ENCODE results near the gene DYNC2I2. TPM values are rescaled to one million over a fixed set of nuclear protein-coding genes. Genes with fewer than 3 reads are reported as not detected.
A peak's percentile ranks its signal among the peaks of the same experiment; 100 is the strongest.

The DYNC2I2 gene
- total RNA-seq, 1 donor from 2014 or later = 45.9 TPM

DNA sequence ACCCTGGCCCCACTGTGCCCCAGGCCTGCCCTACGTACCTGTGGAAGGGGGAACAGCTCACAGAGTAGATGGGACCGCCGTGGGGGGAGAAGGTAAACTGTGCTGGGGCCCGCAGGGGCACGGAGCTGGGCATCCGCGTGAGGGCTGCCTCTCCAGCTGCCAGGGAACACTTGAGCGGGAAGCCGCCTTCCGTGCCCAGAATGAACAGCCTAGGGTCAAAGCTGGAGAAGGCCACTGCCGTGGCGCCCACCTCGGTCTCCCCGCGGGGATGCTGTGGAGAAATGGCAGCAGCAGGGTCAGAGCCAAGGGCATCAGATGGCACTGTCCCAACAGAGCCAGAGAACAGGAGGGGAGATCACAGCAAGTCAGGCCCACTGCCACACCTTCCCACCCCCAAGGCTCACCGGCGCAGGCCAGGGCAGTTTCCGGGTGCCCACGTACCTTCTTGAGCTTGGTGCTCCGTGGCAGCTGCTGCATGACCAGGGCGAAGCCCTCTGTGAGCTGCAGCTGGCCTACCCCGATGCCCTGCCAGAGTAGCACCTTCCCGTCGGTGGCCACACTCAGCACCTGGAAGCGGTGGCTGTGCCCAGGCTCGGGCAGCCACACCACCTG, 21.9 kb downstream of the DYNC2I2 start:
- peaks cover 25% of the 10 kb centered on the region for H3K36me3 Mint-ChIP-seq
- no peak overlapping the region for H3K4me2 ChIP-seq
- H3K79me2 ChIP-seq (ENCODE audit: low read depth) = no peaks in the 10 kb centered on the region
- H3K36me3 ChIP-seq = no peaks in the 10 kb centered on the region
- peaks cover 35% of the 10 kb centered on the region for H4K20me1 ChIP-seq (ENCODE audit: low read depth)
- peaks cover 9% of the 10 kb centered on the region for H3K27me3 Mint-ChIP-seq (ENCODE audit: insufficient read depth, low read depth)
- no peak for TF ChIP-seq CTCF (IDR thresholded peaks at IDR 0.05)
- H3K4me1 ChIP-seq = no peaks in the 10 kb centered on the region
- DNase-seq (ENCODE audit: low spot score) = no peak
- no peaks in the 10 kb centered on the region for H3K9me3 Mint-ChIP-seq
- no peak overlapping the region for H3K27ac Mint-ChIP-seq
- no peak overlapping the region for H3K4me3 ChIP-seq
- no peak overlapping the region for H3K27ac ChIP-seq
- no peaks in the 10 kb centered on the region for H3K4me1 Mint-ChIP-seq
- no peaks in the 10 kb centered on the region for H3F3A ChIP-seq (ENCODE audit: low read depth)
- H3K27me3 ChIP-seq = no peaks in the 10 kb centered on the region
- H2AFZ ChIP-seq (replicated peaks) = no peak overlapping the region
- H3K4me3 Mint-ChIP-seq = no peak overlapping the region
- H3K9me3 ChIP-seq (ENCODE audit: low read depth) = no peaks in the 10 kb centered on the region
- H3K9ac ChIP-seq = no peak overlapping the region

- Histone ChIP-seq H3K9me3 (ENCODE audit: low read depth) (no peaks in the 10 kb centered on the region), H3F3A (ENCODE audit: low read depth) (no peaks in the 10 kb centered on the region), H2AFZ (replicated peaks) (no peak overlapping the region), H3K9ac (no peak overlapping the region), H3K4me2 (no peak overlapping the region), H3K27ac (no peak overlapping the region), H3K79me2 (ENCODE audit: low read depth) (no peaks in the 10 kb centered on the region), H3K4me1 (no peaks in the 10 kb centered on the region), H3K36me3 (no peaks in the 10 kb centered on the region), H3K27me3 (no peaks in the 10 kb centered on the region), H3K4me3 (no peak overlapping the region), H4K20me1 (ENCODE audit: low read depth) (peaks cover 38% of the 10 kb centered on the region)
- DNase-seq (ENCODE audit: low spot score) = no peak
- Mint-ChIP-seq H3K9me3 (no peaks in the 10 kb centered on the region), H3K27ac (peak overlapping the region; percentile 28), H3K4me1 (no peaks in the 10 kb centered on the region), H3K36me3 (peaks cover 22% of the 10 kb centered on the region), H3K27me3 (ENCODE audit: insufficient read depth, low read depth) (peaks cover 9% of the 10 kb centered on the region), H3K4me3 (no peak overlapping the region)
- TF ChIP-seq EZH2 (IDR thresholded peaks at IDR 0.05) (no peak), CTCF (IDR thresholded peaks at IDR 0.05) (no peak), EZH2phosphoT487 (IDR thresholded peaks at IDR 0.05) (no peak)
Observed at GRCh38 chr9:128634111-128634510, 22.5 kb downstream of the DYNC2I2 start.

GRCh38 chr9:128633601-128634000, 23.0 kb downstream of the DYNC2I2 start:
- Histone ChIP-seq H3K9ac (no peak overlapping the region), H3K4me1 (no peaks in the 10 kb centered on the region), H2AFZ (replicated peaks) (no peak overlapping the region), H4K20me1 (ENCODE audit: low read depth) (peaks cover 38% of the 10 kb centered on the region), H3F3A (ENCODE audit: low read depth) (no peaks in the 10 kb centered on the region), H3K27ac (no peak overlapping the region), H3K27me3 (no peaks in the 10 kb centered on the region), H3K4me2 (no peak overlapping the region), H3K4me3 (no peak overlapping the region), H3K9me3 (ENCODE audit: low read depth) (no peaks in the 10 kb centered on the region), H3K36me3 (no peaks in the 10 kb centered on the region), H3K79me2 (ENCODE audit: low read depth) (no peaks in the 10 kb centered on the region)
- TF ChIP-seq EZH2 (IDR thresholded peaks at IDR 0.05) (no peak), EZH2phosphoT487 (IDR thresholded peaks at IDR 0.05) (no peak), CTCF (IDR thresholded peaks at IDR 0.05) (no peak)
- no peaks in the 10 kb centered on the region for H3K9me3 Mint-ChIP-seq
- H3K4me1 Mint-ChIP-seq = peaks cover 3% of the 10 kb centered on the region
- no peak overlapping the region for H3K4me3 Mint-ChIP-seq
- peaks cover 22% of the 10 kb centered on the region for H3K36me3 Mint-ChIP-seq
- DNase-seq (ENCODE audit: low spot score) = no peak
- peaks cover 9% of the 10 kb centered on the region for H3K27me3 Mint-ChIP-seq (ENCODE audit: insufficient read depth, low read depth)
- peak overlapping the region; percentile 28 for H3K27ac Mint-ChIP-seq

All from neural progenitor cell (in vitro differentiated cells).